H1 (cell line): ENCODE data around the gene ABCC10. TPM values are rescaled to one million over a fixed set of nuclear protein-coding genes. Genes with fewer than 3 reads are reported as not detected.

Experiments
- BRCA1 ChIP-seq: IDR thresholded peaks from 2 replicates; pipeline ENCODE4 v1.6.1; 2012; ENCODE audit warnings: low read depth, low read length, improper control_type of control experiment
- CHD2 ChIP-seq: IDR thresholded peaks from 2 replicates; pipeline ENCODE4 v1.6.1; 2012; ENCODE audit warnings: low read length, improper control_type of control experiment
- FOSL1 ChIP-seq: IDR thresholded peaks from 2 replicates; pipeline ENCODE4 v1.6.1; 2011; ENCODE audit warnings: mild to moderate bottlenecking, low read depth, low read length, moderate library complexity; ENCODE audit not compliant: insufficient read depth
- PHF8 ChIP-seq: fragments of 200-600 bp; sonication (generic); conservative IDR thresholded peaks from 2 replicates; pipeline ENCODE4 v1.7.1; 2012; ENCODE audit warnings: low read depth, mild to moderate bottlenecking, inconsistent platforms, low read length, moderate library complexity
- POLR2A ChIP-seq, 2 experiments: IDR thresholded peaks; 1 replicate in 1 of 2; 2 replicates in 1 of 2; pipeline ENCODE4 v1.6.1; 2011; ENCODE audit warnings: low read depth in 2 of 2, low read length in 2 of 2, mild to moderate bottlenecking in 2 of 2; ENCODE audit errors: control extremely low read depth in 1 of 2
- RAD21 ChIP-seq, 2 experiments: IDR thresholded peaks in 1 of 2; conservative IDR thresholded peaks in 1 of 2; 2 replicates each; pipeline ENCODE4 v1.6.1; 2011; ENCODE audit warnings: low read depth in 2 of 2, low read length in 2 of 2, improper control_type of control experiment in 1 of 2, inconsistent platforms in 1 of 2, mild to moderate bottlenecking in 1 of 2, moderate library complexity in 1 of 2
- TBP ChIP-seq: IDR thresholded peaks from 2 replicates; pipeline ENCODE4 v1.6.1; 2011; ENCODE audit warnings: low read depth, low read length, improper control_type of control experiment
- TCF12 ChIP-seq: IDR thresholded peaks from 2 replicates; pipeline ENCODE4 v1.6.1; 2011; ENCODE audit warnings: low read depth, mild to moderate bottlenecking, low read length
- polyA plus RNA-seq, 7 experiments: library from polyadenylated mRNA; depleted of rRNA in 3 of 7; stranded (reverse) in 5 of 7; unstranded in 2 of 7; fragments of >200 nt in 5 of 7; fragments of 200-250 nt in 2 of 7; gene quantifications; 1 replicate in 5 of 7; 2 replicates in 1 of 7; 4 replicates in 1 of 7; pipeline versions ENCODE4 v1.2.1 to v1.2.3, GENCODE V29; 2011 to 2013; ENCODE audit warnings: missing spikeins in 2 of 7, mixed read lengths in 2 of 7
- total RNA-seq: library from RNA; stranded (reverse); fragmentation: NEBNext Ultra II Directional; extraction: Animal tissue kit (Norgen Biotek cat#: 25700); gene quantifications from 2 replicates; pipeline ENCODE4 v1.2.1, GENCODE V29; 2021
- TF ChIP-seq, protein P1 (sequence below): fragments of 300-600 bp; sonication (generic); IDR thresholded peaks from 2 replicates; pipeline ENCODE4 v1.7.1; 2012; ENCODE audit warnings: low read length, moderate library complexity, mild to moderate bottlenecking, inconsistent platforms; ENCODE audit not compliant: insufficient replicate concordance
- TF ChIP-seq, protein P2 (sequence below): IDR thresholded peaks from 2 replicates; pipeline ENCODE4 v1.6.1; 2012; ENCODE audit warnings: inconsistent platforms

The ABCC10 gene
- total and polyA plus RNA-seq, 2 of the 8 experiments (the other 6 are each of a cell fraction or from before 2014, with no cell fraction given): 15.5 to 24.6 TPM

DNA sequence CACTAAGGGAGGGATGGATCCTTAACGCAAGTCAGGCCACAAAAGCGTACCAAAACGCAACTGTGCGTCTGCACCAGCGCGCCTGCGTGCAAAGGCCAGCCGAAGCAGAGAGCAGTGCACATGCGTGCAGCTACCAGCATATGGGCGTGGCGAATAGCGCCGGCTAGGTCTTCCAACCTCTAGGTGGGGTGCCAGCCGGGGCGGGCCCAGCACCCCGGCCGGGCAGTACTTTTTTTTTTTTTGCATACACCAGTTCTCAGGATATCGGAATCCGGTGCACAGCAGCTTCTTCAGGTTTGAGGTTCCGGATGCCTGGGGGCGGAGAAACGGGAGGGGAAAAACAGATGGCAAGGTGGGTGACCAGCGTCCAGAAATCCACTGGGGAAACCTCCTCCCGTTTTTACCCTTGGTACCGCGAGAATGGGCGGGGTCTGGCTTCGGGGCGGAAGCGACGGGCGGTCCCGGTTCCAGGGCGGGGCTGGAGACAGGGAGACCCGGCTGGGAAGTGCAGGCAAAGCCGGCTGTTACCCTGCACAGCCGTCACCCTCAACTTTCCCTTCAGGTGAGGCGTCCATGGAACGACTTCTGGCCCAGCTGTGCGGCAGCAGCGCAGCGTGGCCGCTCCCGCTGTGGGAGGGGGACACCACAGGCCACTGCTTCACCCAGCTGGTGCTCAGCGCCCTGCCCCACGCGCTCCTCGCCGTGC, at the start of gene ABCC10 (continued):
- TF ChIP-seq, protein P1, sequence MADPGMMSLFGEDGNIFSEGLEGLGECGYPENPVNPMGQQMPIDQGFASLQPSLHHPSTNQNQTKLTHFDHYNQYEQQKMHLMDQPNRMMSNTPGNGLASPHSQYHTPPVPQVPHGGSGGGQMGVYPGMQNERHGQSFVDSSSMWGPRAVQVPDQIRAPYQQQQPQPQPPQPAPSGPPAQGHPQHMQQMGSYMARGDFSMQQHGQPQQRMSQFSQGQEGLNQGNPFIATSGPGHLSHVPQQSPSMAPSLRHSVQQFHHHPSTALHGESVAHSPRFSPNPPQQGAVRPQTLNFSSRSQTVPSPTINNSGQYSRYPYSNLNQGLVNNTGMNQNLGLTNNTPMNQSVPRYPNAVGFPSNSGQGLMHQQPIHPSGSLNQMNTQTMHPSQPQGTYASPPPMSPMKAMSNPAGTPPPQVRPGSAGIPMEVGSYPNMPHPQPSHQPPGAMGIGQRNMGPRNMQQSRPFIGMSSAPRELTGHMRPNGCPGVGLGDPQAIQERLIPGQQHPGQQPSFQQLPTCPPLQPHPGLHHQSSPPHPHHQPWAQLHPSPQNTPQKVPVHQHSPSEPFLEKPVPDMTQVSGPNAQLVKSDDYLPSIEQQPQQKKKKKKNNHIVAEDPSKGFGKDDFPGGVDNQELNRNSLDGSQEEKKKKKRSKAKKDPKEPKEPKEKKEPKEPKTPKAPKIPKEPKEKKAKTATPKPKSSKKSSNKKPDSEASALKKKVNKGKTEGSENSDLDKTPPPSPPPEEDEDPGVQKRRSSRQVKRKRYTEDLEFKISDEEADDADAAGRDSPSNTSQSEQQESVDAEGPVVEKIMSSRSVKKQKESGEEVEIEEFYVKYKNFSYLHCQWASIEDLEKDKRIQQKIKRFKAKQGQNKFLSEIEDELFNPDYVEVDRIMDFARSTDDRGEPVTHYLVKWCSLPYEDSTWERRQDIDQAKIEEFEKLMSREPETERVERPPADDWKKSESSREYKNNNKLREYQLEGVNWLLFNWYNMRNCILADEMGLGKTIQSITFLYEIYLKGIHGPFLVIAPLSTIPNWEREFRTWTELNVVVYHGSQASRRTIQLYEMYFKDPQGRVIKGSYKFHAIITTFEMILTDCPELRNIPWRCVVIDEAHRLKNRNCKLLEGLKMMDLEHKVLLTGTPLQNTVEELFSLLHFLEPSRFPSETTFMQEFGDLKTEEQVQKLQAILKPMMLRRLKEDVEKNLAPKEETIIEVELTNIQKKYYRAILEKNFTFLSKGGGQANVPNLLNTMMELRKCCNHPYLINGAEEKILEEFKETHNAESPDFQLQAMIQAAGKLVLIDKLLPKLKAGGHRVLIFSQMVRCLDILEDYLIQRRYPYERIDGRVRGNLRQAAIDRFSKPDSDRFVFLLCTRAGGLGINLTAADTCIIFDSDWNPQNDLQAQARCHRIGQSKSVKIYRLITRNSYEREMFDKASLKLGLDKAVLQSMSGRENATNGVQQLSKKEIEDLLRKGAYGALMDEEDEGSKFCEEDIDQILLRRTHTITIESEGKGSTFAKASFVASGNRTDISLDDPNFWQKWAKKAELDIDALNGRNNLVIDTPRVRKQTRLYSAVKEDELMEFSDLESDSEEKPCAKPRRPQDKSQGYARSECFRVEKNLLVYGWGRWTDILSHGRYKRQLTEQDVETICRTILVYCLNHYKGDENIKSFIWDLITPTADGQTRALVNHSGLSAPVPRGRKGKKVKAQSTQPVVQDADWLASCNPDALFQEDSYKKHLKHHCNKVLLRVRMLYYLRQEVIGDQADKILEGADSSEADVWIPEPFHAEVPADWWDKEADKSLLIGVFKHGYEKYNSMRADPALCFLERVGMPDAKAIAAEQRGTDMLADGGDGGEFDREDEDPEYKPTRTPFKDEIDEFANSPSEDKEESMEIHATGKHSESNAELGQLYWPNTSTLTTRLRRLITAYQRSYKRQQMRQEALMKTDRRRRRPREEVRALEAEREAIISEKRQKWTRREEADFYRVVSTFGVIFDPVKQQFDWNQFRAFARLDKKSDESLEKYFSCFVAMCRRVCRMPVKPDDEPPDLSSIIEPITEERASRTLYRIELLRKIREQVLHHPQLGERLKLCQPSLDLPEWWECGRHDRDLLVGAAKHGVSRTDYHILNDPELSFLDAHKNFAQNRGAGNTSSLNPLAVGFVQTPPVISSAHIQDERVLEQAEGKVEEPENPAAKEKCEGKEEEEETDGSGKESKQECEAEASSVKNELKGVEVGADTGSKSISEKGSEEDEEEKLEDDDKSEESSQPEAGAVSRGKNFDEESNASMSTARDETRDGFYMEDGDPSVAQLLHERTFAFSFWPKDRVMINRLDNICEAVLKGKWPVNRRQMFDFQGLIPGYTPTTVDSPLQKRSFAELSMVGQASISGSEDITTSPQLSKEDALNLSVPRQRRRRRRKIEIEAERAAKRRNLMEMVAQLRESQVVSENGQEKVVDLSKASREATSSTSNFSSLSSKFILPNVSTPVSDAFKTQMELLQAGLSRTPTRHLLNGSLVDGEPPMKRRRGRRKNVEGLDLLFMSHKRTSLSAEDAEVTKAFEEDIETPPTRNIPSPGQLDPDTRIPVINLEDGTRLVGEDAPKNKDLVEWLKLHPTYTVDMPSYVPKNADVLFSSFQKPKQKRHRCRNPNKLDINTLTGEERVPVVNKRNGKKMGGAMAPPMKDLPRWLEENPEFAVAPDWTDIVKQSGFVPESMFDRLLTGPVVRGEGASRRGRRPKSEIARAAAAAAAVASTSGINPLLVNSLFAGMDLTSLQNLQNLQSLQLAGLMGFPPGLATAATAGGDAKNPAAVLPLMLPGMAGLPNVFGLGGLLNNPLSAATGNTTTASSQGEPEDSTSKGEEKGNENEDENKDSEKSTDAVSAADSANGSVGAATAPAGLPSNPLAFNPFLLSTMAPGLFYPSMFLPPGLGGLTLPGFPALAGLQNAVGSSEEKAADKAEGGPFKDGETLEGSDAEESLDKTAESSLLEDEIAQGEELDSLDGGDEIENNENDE: no peak
- TF ChIP-seq POLR2A (IDR thresholded peaks at IDR 0.05; ENCODE audit: control extremely low read depth in 1 of 2, low read depth in 2 of 2, low read length in 2 of 2): peak in 1 of 2 experiments; percentile 47; a peak in 1 of 3 replicates
- peak; percentile 81 for TF ChIP-seq BRCA1
- TF ChIP-seq PHF8: peak; percentile 79
- TF ChIP-seq CHD2: peak; percentile 96
- TF ChIP-seq, protein P2, sequence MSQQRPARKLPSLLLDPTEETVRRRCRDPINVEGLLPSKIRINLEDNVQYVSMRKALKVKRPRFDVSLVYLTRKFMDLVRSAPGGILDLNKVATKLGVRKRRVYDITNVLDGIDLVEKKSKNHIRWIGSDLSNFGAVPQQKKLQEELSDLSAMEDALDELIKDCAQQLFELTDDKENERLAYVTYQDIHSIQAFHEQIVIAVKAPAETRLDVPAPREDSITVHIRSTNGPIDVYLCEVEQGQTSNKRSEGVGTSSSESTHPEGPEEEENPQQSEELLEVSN: peak; percentile 75
- no peak for TF ChIP-seq FOSL1
- TF ChIP-seq TCF12: no peak
- no peak for TF ChIP-seq RAD21 (IDR thresholded peaks at IDR 0.05 in 1 of 2, conservative IDR thresholded peaks at IDR 0.05 in 1 of 2; ENCODE audit: low read depth in 2 of 2, low read length in 2 of 2)
- TF ChIP-seq TBP: peak; percentile 34; the same call in 1 of the 2 replicates
